Daoy (cell line): Measurements from ENCODE around the gene MEIS1. TPM values are rescaled to one million over a fixed set of nuclear protein-coding genes. Genes with fewer than 3 reads are reported as not detected.

ENCODE experiments used
- DNase-seq: peaks from one replicate; pipeline ENCODE4 v3.0.0-alpha.2; 2015; ENCODE audit warnings: low read depth
- total RNA-seq: library from RNA; depleted of rRNA; stranded (reverse); fragments of >200 nt; shearing (Covaris generic); gene quantifications from 2 replicates; pipeline ENCODE4 v1.2.3, GENCODE V29; 2014

MEIS1 gene
- total RNA-seq, 1 experiment from 2014 or later = 4.5 TPM

DNA sequence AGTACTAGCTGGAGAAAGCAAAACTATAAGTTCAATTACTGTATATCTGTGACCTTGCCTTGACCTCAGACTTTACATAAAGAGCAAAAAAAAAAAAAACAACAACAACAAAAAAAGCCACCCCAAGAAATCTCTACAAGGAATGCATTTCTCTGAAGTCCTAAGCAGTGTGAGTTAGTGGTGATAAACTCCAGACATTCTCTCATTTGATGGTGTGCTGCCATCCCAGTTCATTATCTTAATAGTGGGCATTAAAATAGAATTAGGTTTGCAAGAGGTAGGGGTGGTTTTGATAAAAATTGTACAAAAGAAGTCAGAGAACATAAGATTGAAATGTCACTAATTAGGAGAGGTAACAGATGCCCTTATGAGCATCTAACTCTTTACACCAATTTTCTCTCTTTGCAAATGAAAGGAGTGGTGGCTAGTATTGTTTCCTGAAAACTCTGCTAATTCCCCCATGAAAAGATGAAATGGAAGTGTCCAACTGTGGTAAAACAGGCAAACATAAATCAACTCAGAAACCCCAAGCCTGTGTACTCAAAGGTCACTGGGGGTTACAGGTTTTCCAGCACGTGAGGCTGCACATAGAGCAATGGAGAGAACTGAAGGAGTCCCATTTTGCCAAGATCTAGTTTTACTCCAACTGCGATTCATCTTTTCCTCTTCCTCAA lies 131.9 kb downstream of the MEIS1 start:
- DNase-seq = no peak

DNA sequence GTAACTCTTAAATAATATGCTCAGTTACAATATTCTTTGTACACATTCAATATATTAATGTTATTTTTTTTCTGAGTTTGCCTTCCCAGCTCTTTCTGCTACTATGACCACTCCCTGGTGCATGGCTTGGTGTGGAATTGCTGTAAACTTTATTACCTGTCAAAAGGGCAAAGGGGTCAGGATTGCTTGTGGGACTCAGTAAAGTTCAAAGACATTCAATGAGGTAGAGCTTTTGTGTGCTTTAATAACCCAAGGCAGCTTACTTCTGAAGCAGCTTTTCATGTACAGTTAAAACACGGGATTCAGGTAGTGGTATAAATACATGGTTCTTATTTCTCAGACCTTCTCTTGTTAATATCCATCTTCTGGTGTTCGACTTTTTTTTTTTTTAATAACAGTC lies 132.8 kb downstream of the MEIS1 start:
- no peak for DNase-seq

DNA sequence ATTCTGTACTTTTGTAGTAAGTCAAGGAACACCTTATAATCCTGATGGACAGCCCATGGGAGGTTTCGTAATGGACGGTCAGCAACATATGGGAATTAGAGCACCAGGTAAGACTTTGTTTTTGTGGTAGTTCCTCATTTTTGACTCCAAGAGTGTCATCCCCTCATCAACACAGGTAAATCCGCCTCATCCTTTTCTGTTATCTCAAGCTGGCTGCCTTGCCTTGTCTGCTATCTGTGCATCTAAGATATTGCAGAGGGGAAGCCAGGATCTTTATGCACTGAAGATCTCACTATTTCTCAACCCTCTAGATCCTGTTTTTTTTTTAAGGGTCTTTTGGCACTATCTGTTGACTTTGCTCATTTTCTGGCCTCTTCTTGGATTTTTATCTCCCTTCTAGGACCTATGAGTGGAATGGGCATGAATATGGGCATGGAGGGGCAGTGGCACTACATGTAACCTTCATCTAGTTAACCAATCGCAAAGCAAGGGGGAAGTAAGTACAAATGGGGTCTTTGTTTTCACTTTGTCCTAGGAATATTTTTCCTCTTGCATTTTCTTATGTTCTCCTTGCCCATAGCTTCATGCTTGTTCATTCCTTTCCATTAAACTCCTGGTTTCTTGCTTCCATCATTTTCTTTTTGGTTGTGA lies 133.8 kb downstream of the MEIS1 start:
- no peak for DNase-seq

DNA sequence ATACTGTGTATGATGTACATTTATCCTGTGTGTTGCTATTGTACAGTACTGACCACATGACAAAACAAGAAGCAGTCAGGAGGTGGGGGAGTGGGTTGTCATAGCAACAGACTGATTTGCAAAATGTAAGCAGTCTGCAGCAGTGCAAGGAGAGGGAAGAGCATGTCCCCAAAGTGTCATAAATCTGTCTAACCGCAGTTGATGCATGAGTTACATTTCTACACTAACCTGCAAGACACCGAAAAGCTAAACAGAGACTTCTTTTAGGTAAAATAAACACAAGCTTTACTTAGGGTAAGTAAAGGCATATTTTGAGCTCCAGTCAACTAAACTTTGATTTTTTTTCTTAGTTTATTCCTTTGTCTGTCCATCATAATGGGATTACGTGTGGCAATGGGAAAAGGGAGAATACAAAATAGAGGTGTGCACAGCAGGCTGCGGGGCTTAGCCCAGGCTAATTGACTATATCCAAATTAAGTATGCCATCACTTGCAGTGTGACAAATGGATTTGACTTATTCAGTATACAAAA lies 134.5 kb downstream of the MEIS1 start:
- DNase-seq = no peak

DNA sequence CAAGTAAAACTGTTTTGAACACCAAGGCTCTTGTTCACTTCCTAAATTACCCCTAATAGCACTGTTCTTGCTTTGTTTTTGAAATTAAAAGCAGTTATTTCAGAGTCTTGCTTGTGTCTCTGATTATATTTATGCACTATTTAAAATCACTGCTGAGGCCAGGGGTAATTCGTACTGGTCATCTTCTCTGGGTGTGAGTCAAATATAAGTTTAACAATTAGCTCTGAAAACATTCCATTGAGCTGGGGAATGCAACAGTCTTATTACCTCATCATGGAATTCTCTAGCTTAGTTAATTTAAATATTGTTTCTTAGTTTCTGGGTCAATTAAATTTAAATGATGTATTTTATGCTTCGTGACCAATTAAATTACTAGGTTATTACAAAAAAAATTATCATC lies 135.0 kb downstream of the MEIS1 start:
- no peak for DNase-seq

DNA sequence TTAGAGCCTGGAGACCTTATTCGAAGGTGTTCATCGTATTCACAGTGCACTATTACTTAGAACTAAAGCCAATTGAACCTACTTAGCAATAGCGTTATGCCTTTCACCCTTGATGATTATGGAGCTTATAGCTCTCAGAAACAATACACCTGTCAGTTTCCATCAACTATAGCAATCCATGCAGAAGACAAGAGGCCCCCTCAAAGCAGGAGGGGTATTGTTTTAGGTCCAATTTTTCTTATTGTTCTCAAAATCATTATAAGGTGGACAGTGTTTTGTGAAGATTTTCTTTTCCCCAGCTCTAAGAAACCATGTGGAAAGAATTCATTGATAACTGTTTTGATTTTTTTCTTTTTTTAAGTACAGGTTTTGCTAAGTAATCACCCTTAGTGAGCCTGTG lies 135.5 kb downstream of the MEIS1 start:
- DNase-seq = no peak

DNA sequence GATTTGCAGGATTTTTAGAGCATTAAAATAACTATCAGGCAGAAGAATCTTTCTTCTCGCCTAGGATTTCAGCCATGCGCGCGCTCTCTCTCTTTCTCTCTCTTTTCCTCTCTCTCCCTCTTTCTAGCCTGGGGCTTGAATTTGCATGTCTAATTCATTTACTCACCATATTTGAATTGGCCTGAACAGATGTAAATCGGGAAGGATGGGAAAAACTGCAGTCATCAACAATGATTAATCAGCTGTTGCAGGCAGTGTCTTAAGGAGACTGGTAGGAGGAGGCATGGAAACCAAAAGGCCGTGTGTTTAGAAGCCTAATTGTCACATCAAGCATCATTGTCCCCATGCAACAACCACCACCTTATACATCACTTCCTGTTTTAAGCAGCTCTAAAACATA lies 137.0 kb downstream of the MEIS1 start:
- no peak for DNase-seq

DNA sequence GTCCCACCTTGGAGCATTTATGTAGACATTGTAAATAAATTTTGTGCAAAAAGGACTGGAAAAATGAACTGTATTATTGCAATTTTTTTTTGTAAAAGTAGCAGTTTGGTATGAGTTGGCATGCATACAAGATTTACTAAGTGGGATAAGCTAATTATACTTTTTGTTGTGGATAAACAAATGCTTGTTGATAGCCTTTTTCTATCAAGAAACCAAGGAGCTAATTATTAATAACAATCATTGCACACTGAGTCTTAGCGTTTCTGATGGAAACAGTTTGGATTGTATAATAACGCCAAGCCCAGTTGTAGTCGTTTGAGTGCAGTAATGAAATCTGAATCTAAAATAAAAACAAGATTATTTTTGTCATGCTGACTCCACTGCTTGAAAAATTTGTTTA lies 137.5 kb downstream of the MEIS1 start:
- DNase-seq = no peak

DNA sequence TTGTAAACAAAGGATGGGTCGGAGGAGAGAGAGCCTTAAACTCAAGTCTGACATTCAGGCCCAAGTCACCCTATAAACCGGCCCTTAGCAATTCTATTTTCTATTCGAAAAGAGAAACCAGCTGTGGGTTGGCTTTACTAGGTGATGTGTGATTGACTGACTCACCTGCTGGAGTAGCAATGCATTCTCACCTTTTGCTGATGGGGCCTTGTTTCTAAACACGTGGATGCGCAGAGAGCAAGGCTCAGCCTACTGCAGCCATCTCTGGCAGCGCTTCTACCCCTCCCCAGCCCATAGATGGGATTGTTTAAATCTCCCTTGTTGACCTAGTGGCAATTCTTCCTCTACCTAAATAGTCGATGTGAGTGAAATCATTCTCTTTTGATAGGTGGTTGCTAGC lies 138.5 kb downstream of the MEIS1 start:
- no peak for DNase-seq

DNA sequence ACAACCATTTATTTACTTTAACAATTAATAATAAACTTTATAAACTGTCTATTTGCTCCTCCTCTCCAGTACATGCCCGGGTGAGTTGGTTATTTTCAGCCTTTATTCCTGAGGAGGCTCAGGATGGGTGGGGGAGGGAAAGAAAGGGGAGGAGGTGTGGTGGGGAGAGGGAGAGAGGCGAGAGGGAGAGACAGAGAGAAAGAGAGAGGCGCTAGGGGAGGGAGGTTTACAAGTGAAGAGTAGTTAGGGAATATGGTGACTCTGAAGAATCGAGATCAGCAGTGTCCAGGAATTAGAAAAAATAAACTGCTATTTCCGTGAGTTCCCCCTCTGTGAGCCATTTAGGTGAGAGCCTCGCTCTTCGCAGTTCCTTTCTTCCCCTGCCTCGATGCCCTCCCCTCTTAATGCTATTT lies 138.9 kb downstream of the MEIS1 start:
- no peak for DNase-seq

DNA sequence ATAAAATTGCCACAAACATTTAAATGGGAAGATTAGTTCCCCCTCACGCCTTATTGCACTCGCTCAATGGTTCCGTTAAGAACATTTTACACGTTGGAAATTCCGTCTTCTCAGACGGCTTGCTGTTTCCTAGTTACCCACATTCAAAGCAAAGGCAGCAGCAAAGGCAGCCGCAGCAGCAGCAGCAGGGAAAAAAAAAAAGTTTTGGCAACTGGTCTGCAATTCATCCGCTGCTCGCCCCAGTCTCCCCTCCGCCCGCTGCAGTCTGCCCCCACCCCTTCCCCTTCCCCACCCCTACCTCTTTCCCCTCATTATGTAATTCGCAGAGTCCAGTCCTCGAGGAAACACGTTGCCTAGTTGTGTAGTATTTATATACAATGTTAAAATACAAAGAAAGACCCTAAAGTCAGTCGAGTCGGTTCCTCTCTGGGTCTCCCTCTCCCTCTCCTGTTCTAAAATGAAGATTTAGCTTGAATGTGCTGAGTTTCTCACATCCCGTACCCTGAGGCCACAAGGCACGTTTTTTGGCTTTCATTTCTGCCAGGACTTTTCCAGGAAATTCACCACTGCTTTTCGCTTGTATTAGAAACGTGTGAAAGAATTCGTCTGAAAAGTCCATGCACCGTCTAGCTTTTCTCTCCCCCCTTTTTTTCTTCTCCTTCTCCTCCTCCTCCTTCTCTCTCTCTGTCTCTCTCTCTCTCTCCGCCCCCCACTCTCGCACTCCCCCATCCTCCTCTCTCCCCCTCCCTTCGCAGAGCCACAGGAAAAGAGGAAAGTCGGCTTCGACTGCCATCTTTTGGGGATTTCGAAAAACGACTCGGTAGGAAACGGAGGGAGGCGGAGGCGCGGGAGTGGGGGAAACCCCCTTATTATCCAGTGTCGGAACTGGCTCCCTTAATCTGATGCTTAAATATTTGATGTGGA lies 140.0 kb downstream of the MEIS1 start:
- peak; percentile 84 for DNase-seq

DNA sequence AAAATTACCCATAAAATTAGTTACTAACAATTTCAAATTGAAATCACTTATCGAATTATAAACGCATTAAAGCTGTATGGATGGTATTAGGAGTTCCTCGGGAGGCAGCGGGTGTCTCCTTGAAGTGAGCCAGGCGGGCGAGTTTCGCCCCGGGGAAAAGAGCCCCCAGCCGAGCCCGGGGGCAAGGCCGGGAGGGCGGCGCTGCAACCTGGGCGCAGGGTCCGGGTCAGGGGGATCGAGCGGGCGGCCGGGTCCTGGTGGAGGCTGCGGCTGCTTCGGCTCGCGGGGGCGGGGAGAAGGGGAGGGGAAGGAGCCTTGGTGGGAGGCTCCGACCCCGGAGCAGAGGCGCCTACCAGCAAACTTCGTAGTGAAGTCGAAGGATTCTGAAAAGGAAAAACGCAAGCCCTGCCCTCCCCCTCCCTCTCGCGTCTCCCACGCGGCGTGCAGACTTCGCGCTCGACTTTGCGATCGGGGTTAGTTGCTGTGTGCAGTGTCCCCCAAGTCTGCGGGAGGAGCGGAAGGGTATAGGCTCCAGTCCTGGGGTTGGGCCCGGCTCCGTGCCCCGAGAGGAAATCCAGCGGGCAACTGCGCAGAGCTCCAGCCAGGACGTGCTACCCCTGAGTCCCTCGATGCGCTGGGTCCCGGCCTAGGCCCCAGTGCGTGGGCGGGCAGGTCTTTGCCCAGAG lies 140.8 kb downstream of the MEIS1 start:
- peak; percentile 45 for DNase-seq

DNA sequence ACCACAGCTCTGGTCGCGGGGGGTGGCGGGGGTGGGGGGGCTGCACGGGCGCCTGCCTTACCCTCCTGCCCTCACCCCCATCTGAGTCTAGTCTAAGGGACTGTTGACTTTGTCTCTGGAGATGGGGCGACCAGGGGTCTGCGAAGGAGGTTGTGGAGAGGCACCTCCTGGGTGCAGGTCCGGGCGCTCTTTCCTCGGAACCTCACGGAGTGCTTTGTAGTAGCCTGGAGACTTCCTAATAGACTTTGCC lies 141.3 kb downstream of the MEIS1 start:
- no peak for DNase-seq

DNA sequence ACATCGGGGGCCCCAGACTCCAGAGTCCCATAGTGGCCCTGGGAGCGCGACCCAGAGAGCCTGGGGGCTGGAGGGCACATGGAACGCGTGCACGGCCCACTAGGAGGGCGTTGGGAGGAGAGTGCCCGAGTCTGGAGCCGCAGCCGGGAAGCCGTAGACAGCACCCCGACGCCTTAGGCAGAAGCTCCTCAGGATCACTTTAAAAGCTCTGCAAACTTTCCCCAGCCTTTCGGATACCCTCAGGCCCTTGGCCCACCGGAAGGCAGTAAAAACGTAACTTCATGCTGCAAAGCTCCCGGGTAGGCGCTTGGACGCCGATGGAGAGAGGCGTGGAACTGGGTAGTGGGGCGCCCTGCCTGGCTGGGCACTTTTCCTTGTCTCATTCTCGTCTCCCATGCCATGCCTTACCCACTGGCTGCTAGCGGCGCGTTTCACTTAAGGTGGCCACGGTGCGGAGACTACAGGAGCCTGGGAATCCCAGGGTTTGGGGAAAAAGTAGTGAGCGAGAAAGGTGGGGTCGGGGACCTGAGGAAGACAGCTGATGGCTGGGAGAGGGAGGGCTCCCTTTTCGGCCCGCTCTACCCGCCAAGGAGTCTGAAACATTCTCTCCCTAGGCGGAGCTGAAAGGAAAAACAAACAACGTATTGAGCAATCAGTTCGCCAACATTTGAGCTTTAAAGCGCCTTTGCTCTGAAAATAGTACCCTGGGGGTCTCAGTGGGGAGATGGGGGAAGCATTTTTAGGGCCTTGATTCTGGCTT lies 141.8 kb downstream of the MEIS1 start:
- peak; percentile 29 for DNase-seq

DNA sequence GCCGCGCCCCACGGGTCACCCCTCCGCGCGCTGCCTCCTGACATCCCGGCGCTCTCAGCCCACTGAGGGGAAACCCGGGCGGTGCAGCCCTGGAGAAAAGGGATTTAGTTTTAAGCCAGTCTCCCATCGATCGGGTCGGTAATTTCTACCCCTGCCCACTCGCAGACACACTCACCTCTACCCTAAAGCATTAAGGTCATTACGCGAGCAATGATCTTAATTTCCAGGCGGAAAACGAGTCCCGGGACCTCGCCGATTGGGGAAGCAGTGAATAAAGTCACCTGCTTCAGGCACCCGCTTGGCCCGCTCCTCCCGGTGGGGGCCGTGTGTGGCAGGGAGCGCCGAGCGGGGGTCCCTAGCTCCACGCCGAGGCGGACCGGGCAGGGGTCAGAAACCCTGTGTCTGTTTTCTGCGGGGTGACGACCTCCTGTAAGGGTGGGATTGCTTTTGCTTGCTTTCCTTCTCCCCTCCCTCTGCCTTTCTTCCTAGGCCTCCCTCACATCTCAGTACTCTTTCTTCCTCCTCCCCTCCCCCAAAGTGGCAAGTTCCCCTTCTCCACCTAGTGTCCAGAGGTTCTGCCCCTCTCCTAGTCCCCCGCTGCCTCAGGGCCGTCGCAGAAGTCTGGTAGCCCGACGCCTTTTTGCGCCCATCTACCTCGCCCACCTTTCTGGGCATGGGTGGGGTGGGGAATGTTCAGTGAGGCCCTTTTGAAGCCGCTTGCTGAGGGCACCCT lies 142.6 kb downstream of the MEIS1 start:
- DNase-seq = no peak

DNA sequence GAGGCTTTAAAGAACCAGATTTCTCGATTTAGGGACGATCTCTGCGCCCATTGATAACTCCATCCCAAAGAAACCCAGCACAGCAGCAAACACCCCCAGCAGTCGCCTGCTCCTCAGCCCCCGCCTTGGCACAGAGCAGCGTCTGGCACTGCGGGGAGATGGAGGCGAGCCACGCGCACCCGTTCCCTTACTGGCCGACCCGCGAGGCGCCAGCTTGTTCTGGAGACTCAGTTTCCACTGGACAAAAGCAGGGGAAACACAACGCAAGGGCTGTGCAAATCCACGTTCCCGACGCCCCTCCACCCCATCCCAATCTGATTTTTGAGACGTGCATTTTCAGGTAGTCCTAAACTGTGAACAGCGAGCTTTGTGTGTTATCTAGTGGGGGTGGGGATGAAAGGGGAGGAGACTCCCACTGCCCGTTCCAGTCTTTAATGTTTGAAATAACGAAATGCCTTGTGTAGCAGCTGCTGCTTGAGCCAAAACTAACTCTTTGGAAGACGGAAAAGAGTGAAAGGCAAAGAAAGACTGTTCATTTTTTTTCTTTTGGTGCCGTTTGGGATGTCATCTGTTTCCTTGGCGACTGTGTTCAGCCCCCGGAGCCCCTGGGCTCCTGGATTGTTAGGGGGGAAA lies 143.2 kb downstream of the MEIS1 start:
- DNase-seq = no peak

DNA sequence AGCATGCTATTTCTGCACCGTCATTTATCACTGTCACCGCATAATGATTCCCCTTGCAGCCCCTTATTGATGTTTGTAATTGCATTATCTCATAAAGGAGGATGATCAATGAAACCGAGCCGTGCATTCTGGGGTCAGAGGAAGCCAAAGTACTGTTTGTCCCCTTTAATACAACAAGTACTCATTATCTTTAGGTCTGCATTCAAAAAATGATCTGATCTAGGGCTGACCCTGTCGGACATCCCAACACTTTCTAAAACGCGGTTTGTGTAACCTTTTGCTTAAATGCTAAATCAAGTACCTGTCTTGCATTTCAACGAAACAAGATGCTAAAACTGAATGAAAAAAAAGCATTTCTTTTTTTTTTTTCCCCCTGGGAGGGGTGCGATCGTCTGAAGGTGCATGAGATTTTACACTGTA lies 143.8 kb downstream of the MEIS1 start:
- no peak for DNase-seq

DNA sequence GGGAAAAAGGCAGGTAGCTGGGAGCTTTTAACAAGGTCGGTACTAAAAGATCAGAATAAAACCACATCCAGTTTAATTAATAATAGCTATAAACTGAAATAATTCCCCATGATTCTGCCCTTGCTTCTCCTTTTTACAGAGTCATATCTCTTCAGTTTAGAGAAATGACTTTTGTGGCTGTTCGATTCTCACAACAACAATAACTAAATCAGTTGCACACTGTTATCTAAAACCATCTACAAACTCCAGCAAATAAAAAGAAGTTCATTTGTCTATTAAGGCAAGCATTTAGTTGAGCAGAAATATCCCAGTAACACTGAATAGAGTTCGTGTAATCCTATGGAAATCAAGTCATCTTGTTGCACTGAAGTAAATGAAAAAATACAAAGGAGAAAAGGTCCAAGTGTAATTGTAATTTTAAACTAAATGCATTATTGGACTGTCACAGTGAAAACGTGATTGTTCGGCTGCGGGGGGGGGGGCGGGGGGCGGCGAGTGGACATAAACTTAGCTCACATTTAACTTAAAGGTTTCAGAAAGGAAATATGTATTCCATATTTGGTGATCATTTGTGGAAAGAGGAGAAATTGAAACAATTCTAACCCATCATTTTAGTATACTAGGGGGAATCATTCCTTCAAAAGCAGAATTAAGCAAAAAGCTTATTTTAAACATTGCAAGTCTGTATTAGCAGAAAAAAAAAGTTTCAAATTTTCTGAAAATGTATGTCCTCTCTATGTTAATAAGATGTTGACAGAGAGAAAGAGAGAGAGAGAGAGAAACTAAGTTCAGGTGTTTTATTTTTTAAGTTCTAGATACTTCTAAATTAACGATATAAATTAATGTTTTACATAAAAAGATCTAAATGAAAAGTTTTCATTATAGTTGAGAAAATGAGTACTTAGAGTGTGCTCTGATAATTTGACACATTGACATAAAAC lies 144.5 kb downstream of the MEIS1 start:
- DNase-seq = no peak
